Endothelial cell of coronary artery (primary cell): Measurements from ENCODE around the gene LCORL. TPM values are rescaled to one million over a fixed set of nuclear protein-coding genes. Genes with fewer than 3 reads are reported as not detected.

Experiments used
- total RNA-seq: library from RNA; depleted of rRNA; stranded (reverse); fragments of >200 nt; gene quantifications from 2 replicates; pipeline ENCODE4 v1.2.3, GENCODE V29; 2014

The LCORL gene
- total RNA-seq, result 7.8 and 9.2 TPM in 2 replicates

DNA sequence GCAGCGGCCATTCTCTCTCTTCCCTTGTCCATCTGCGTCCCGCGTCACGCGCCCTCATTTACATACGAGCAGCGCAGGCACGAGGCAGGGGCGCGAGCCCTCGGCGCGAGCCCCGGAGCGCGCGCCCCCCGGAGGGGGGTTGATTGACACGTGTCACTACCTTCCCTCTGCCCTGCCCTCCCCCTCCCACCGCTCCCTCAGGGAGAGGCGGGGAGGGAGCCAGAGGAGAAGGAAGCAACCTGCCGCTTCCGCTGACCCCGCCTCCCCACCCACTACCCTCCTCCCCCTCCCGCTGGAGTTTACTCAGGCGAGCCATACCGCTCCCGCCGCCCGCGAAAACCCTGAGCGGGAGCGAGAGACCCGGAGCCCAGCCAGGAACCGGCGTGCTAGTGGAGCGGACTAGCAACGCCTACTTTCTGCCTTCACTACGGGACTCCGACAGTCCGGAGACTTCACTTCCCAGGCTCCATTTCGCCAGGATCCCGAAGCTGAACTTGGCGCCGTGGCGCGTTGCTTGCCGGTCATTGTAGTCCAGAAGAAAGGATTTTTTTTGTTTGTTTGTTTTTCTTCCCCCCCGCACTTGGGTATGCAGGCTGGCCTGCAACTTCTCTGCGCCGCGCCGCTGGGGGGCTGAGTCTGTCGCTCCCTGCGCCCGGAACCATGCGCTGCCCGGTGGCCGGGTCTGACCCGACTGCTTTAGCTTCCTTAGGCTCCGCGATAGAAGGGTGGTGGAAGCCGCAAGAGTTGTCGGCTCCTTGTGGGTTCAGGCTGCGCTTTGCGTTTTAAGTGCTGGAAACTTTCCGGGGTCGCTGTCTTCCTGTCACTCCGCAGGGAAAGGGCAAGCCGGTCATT is at the start of gene LCORL:
LCORL (minus strand) TSS at position 36 of the 852 bp plus-strand sequence; CDS start at position 32, 4 bp downstream.

DNA sequence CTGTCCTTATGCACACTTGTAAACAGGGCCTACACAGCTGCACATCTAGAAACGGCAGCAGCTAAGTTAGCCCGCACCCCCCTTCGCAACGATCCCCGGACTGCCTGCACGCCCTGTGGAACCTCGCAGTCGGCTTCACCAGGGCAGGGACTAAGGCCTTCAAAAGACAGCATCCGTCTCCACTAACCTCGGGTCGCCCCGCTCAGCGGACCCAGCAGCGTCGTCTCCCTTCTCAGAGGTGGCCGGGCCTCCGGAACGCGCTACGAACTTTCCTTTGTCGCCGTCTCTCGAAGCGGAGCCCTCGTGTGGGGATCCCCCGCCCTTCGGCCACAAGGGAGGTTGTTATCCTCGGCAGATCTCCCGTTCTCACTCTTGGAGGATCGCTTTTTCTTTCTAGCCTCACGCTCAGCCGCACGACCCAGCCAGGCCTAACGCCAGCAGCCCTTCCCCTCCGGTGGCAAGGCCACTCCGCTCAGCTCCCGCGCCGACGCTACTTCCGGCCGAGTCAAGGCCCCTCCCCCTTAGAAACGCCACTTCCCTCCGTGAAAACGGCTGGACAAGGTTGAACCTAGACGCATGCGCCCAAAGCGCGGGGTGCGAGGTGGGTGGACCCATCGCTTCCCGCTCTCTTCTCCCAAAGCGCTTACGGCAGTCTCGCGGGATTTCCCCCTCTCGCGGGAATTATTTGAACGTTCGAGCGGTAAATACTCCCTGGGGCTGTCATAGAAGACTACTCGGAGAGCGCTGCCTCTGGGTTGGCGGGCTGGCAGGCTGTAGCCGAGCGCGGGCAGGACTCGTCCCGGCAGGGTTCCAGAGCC is 211.1 kb downstream of the LCORL start, which contains the start of the genes DCAF16 and NCAPG:
DCAF16 (minus strand) TSS at position 498 of the 818 bp plus-strand sequence. CDS start 6,616 bp downstream, outside the sequence.
NCAPG (plus strand) TSS at position 720 of the 818 bp plus-strand sequence. CDS start 99 bp downstream, outside the sequence.

Other genes starting within 250 kb of the LCORL start
- under 0.01 TPM in 1 of 2 replicates, not detected in the other for gene FAM184B, start 240.1 kb downstream of the LCORL start, total RNA-seq
- 17.0 and 20.0 TPM in 2 replicates for gene DCAF16, start 211.0 kb downstream of the LCORL start, total RNA-seq
- 15.0 and 38.7 TPM in 2 replicates for gene NCAPG, start 210.8 kb downstream of the LCORL start, total RNA-seq